Measurements from ENCODE around the gene ZBBX. TPM values are rescaled to one million over a fixed set of nuclear protein-coding genes. Genes with fewer than 3 reads are reported as not detected.

Gene ZBBX
- total RNA-seq, 1 experiment from 2014 or later = not detected

- H4K20me1 ChIP-seq (ENCODE audit: low read length) = no peaks in the 10 kb centered on the region
- peaks cover 11% of the 10 kb centered on the region; the same call in 1 of the 2 replicates for H3K4me1 ChIP-seq (ENCODE audit: insufficient read depth, low read length)
- no peak overlapping the region for H3K9ac ChIP-seq (ENCODE audit: low read length)
- BruUV-seq (replicated peaks) = no TSS peak
- intact Hi-C loops (cut with micrococcal nuclease) = no loop called here
- no peak for TF ChIP-seq CTCF (conservative IDR thresholded peaks at IDR 0.05; ENCODE audit: low read depth, low read length)
- no peak for TF ChIP-seq EZH2phosphoT487 (IDR thresholded peaks at IDR 0.05; ENCODE audit: borderline replicate concordance, low read length)
- DNase-seq (no peak), ATAC-seq (no peak)
- H3K27ac ChIP-seq (ENCODE audit: low read length) = no peak overlapping the region
- no peaks in the 10 kb centered on the region for H3F3A ChIP-seq (ENCODE audit: low read length, unreplicated experiment)
- H3K9me2 ChIP-seq (replicated peaks; ENCODE audit: low read length) = no peaks in the 10 kb centered on the region
- POLR2A ChIA-PET (ENCODE audit: unreplicated experiment) = interaction anchor here (0.5 to 0.6 kb wide), 2 partner anchors 40 to 243 kb away, joined by 4 to 11 read pairs; no protein-coding TSS in a partner anchor
- no peak overlapping the region for H3K4me3 ChIP-seq (ENCODE audit: low read length)
- CTCF ChIA-PET = no interaction called here
- no peak overlapping the region for H2AFZ ChIP-seq (ENCODE audit: low read length)
- H3K27me3 ChIP-seq (ENCODE audit: low read length) = no peaks in the 10 kb centered on the region
- no peaks in the 10 kb centered on the region for H3K36me3 ChIP-seq (ENCODE audit: low read depth, low read length)
- H3K4me2 ChIP-seq (ENCODE audit: low read length) = no peak overlapping the region
- H3K79me2 ChIP-seq (ENCODE audit: low read length) = no peaks in the 10 kb centered on the region
- no peaks in the 10 kb centered on the region for H3K9me3 ChIP-seq (ENCODE audit: low read length)
These were observed 79.9 kb downstream of the ZBBX start for GRCh38 chr3:167300207-167300606.

GRCh38 chr3:167289435-167289834 is 90.7 kb downstream of the ZBBX start:
- Histone ChIP-seq H3K27me3 (ENCODE audit: low read length) (no peaks in the 10 kb centered on the region), H3K9me3 (ENCODE audit: low read length) (no peaks in the 10 kb centered on the region), H3K4me1 (ENCODE audit: insufficient read depth, low read length) (no peaks in the 10 kb centered on the region), H3K4me3 (ENCODE audit: low read length) (no peak overlapping the region), H2AFZ (ENCODE audit: low read length) (no peak overlapping the region), H3K4me2 (ENCODE audit: low read length) (no peak overlapping the region), H3K79me2 (ENCODE audit: low read length) (no peaks in the 10 kb centered on the region), H3K9me2 (replicated peaks; ENCODE audit: low read length) (no peaks in the 10 kb centered on the region), H4K20me1 (ENCODE audit: low read length) (no peaks in the 10 kb centered on the region), H3F3A (ENCODE audit: low read length, unreplicated experiment) (no peaks in the 10 kb centered on the region), H3K27ac (ENCODE audit: low read length) (no peak overlapping the region), H3K36me3 (ENCODE audit: low read depth, low read length) (no peaks in the 10 kb centered on the region), H3K9ac (ENCODE audit: low read length) (no peak overlapping the region)
- intact Hi-C loops (cut with micrococcal nuclease) = no loop called here
- POLR2A ChIA-PET (ENCODE audit: unreplicated experiment) = no interaction called here
- CTCF ChIA-PET = no interaction called here
- no TSS peak for BruUV-seq (replicated peaks)
- ATAC-seq = no peak
- no peak for DNase-seq
- TF ChIP-seq EZH2 (IDR thresholded peaks at IDR 0.05; ENCODE audit: low read length, unreplicated experiment) = no peak

GRCh38 chr3:167288737-167289136 is 91.4 kb downstream of the ZBBX start:
- Histone ChIP-seq H2AFZ (ENCODE audit: low read length) (no peak overlapping the region), H4K20me1 (ENCODE audit: low read length) (no peaks in the 10 kb centered on the region), H3K4me1 (ENCODE audit: insufficient read depth, low read length) (no peaks in the 10 kb centered on the region), H3K9me3 (ENCODE audit: low read length) (no peaks in the 10 kb centered on the region), H3K4me3 (ENCODE audit: low read length) (no peak overlapping the region), H3K9ac (ENCODE audit: low read length) (no peak overlapping the region), H3K79me2 (ENCODE audit: low read length) (no peaks in the 10 kb centered on the region), H3K36me3 (ENCODE audit: low read depth, low read length) (no peaks in the 10 kb centered on the region), H3K9me2 (replicated peaks; ENCODE audit: low read length) (no peaks in the 10 kb centered on the region), H3F3A (ENCODE audit: low read length, unreplicated experiment) (no peaks in the 10 kb centered on the region), H3K4me2 (ENCODE audit: low read length) (no peak overlapping the region), H3K27ac (ENCODE audit: low read length) (no peak overlapping the region), H3K27me3 (ENCODE audit: low read length) (no peaks in the 10 kb centered on the region)
- no peak for TF ChIP-seq EZH2 (IDR thresholded peaks at IDR 0.05; ENCODE audit: low read length, unreplicated experiment)
- TF ChIP-seq EZH2phosphoT487 (IDR thresholded peaks at IDR 0.05; ENCODE audit: borderline replicate concordance, low read length) = no peak
- no peak for TF ChIP-seq CTCF (conservative IDR thresholded peaks at IDR 0.05; ENCODE audit: low read depth, low read length)
- intact Hi-C loops (cut with micrococcal nuclease) = no loop called here
- ChIA-PET POLR2A (ENCODE audit: unreplicated experiment) (no interaction called here), CTCF (no interaction called here)
- ATAC-seq = no peak
- BruUV-seq (replicated peaks) = no TSS peak
- DNase-seq = no peak

Data from PC-3 (cell line).